GM18520 (cell line): ENCODE results near the gene SLC5A12.
A peak's percentile ranks its signal among the peaks of the same experiment; 100 is the strongest.

Experiments
- ATAC-seq: cut with Tn5 transposase; IDR thresholded peaks from one replicate; pipeline ENCODE4 v1.9.1; 2021; ENCODE audit not compliant: unreplicated experiment

SLC5A12 gene, protein sequence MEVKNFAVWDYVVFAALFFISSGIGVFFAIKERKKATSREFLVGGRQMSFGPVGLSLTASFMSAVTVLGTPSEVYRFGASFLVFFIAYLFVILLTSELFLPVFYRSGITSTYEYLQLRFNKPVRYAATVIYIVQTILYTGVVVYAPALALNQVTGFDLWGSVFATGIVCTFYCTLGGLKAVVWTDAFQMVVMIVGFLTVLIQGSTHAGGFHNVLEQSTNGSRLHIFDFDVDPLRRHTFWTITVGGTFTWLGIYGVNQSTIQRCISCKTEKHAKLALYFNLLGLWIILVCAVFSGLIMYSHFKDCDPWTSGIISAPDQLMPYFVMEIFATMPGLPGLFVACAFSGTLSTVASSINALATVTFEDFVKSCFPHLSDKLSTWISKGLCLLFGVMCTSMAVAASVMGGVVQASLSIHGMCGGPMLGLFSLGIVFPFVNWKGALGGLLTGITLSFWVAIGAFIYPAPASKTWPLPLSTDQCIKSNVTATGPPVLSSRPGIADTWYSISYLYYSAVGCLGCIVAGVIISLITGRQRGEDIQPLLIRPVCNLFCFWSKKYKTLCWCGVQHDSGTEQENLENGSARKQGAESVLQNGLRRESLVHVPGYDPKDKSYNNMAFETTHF

GRCh38 chr11:26721948-26722475, at the start of gene SLC5A12:
Gene SLC5A12 (minus strand): TSS chr11:26722060. CDS start chr11:26721714, 346 bp downstream.
- no peak for ATAC-seq

DNA sequence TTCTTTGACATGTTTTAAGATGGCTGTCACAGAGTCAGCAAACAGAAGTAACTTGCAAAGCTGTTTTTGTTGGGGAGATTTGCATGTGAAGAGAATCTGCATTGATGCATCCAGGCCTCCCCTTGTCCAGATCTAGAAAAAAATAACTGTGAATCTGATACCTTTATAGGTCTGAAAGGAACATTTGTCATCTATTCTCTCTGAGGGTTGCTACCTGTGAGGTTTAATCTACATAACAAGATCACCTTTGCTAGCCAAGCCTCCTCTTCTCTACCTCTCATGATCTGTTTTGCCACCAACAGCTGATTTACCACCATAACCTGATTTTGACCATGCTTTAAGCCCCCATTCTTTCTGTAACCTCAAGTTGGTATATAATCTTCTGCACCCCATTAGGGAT, 47.2 kb upstream of the SLC5A12 start:
- no peak for ATAC-seq

DNA sequence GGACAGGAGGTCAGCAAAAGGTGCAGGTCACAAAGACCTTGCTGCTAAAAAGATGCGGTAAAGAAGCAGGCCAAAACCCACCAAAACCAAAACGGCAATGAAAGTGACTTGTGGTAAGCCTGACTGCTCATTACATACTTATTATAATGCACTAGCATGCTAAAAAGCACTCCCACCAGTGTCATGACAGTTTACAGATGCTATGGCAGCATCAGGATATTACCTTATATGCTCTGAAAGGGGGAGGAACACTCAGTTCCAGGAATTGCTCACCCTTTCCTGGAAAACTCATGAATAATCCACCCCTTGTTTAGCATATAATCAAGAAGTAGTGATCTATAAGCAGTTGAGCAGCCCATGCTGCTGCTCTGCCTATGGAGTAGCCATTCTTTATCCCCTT, 45.2 kb upstream of the SLC5A12 start:
- peak; percentile 37 for ATAC-seq

DNA sequence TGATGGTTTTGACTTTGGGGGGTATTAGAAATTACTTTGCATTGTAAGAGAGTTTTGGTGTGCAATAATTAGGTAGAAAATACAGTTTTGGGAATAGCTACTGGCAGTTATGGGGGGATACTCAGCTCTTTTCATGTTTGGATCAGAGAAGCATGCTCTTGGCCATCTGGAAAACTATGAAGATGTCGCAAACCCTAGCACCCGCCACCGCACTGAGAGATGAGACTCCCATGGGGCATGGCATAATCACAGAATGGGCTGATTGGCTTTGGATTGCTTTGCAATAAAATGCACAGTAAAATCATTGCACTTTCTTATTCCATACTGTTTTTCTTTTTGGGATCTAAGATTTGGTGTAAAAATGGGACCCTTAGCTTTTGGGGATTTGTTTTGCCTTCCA, 43.5 kb upstream of the SLC5A12 start:
- no peak for ATAC-seq

DNA sequence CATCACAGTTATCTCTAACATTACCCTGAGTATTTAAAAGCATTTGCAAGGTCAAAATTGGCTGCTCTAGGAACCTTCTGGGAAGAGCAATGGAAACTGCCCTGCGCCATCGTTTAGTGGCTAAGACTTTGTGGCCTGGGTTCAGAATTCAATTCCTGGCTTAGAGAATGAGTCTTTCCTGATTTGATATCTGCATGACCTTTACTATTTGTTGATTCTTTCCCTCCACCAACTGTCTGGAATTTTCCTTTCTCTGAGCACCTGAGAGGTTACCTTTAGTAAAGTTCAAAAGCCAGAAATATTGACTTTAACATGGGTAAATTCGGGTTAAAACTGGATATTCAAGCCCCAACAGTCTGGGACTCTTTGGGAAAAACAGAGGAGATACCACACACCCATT, 43.0 kb upstream of the SLC5A12 start:
- no peak for ATAC-seq

DNA sequence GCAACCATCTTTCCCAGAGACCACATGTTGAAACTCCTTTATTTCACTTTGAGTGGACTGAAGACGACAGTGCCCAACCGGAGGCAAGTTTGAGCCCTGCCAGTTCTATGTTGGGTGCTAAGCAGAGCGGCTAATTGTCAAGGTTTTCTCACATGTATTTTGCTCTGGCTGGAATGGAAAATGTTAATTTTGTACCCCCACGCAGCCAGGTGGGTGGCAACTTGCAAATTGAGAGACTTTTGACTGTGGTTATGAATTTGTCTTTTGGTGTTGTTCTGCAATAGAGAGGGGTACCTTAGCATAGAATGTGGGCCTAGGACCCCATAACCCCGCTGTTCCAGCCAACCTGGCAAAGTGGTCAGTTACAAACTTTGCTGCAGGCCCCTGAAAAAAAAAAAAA, 42.5 kb upstream of the SLC5A12 start:
- no peak for ATAC-seq

DNA sequence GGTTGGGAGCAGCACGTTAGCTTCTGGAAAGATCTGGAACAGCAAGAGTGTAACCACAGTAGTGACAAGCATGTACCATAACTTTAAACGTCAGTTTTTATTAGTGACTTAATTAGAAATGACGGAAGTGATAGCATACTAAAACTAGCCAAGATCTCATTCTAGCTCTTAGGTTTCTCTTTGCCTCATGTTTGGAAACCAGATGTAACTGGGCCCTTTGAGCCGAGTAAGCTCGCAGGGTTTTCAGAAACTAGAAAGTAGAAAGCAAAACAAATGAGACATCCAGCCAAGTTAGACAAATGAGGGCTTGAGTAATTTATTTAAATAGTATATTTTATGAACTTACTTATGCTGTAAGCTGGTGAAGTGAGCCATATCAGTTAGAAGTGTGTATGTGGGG, 40.2 kb upstream of the SLC5A12 start:
- ATAC-seq, result peak; percentile 52

DNA sequence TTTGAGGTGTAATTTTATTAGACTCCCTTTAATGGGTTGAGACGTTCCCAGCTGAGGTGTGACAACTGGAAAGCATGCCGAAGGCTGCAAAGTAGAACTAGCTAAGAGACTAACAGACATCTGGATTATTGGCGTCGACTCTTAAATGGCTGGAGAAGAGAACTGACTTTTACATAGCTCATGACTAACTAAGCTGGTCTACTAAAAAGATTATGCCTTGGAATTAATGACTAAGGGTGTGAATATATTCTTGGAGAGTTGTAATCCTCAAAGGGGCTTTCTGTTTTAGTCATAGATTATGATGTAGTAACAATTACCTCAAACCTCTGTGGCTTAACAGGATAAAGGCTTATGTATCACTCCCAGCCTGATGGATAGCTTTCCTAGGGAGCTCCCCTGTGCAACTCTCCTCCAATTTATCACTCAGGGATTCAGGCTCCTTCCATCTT, 39.5 kb upstream of the SLC5A12 start:
- peak; percentile 15 for ATAC-seq

- ATAC-seq, result no peak
Observed at GRCh38 chr11:26757995-26758394, 36.1 kb upstream of the SLC5A12 start.

DNA sequence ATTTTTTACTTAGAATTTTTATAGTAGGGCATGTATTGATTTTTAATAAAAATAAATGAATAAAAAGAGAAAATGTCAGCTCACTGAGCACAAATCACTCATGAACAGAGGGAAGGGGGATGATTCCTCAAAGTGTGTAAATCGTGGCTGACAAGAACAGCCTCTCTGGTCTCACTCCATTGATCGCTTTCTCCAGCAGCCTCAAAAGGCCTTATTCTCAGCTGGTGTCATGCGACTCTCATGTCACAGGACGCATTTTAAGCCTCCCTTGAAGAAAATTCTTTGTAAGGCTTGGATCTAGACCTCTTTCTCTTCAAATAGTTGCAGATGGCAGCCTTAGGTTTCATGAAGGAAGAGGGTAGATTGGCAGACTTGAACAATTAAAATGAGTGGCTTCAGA, 33.9 kb upstream of the SLC5A12 start:
- no peak for ATAC-seq

GRCh38 chr11:26753723-26754504, 32.1 kb upstream of the SLC5A12 start:
- peak; percentile 68 for ATAC-seq

DNA sequence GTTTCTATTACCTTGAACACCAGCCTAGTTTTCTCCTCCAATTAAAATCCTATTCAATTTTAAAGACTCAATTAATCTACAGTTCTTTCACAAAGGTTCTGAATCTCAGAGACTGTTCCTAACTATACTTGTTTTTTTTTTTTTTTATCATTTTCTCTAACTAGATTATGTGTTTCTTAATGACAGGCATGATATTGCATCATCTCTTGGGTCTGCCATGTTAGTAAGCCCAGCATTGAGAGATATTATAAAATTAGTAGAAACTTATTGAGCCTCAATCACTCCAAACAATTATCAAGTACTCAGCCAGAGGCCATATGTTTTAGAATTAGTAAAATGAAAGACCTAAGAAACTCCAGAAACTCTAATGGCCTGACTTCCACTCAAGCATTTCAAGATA, 28.1 kb upstream of the SLC5A12 start:
- ATAC-seq, result no peak

GRCh38 chr11:26743622-26744021, 21.8 kb upstream of the SLC5A12 start:
- ATAC-seq, result peak; percentile 92

DNA sequence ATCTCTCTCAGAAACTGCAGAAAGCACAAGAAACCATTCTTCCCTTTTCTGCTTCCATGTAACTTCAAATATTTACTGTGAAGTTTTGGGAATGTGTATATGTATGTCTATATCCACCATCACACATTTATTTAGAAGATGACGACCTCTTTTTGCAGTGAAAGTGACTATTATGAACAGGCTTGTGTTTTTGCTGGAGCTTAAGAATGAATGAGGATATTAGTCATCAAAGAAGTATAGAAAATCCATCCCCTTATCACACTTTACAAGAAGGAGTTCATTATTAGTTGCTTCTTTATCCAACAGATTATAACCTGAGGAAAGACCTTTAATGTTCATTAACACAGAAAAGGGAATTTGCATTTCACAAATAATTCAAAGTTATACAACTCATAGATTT, 21.1 kb upstream of the SLC5A12 start:
- no peak for ATAC-seq

DNA sequence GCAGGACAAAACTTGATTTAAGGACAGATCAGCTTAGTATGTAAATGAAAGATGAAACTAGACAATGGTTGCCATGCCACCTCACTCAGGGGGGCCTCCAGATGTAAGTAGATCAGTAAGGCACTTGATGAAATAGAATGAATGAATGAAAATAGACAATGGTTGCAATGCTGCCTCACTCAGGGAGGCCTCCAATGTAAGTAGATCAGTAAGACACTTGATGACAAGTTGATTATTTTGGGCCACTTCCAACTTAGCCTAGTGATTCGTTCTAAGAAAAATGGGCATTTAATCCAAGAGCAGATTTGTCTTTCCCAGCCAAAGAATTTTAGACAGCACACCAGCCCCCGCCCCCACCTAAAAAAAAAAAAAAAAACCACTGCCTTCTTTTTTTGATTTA, 19.2 kb upstream of the SLC5A12 start:
- no peak for ATAC-seq

GRCh38 chr11:26739366-26740073, 17.7 kb upstream of the SLC5A12 start:
- ATAC-seq, result no peak

- no peak for ATAC-seq
Observed at GRCh38 chr11:26734691-26735090, 12.8 kb upstream of the SLC5A12 start.

DNA sequence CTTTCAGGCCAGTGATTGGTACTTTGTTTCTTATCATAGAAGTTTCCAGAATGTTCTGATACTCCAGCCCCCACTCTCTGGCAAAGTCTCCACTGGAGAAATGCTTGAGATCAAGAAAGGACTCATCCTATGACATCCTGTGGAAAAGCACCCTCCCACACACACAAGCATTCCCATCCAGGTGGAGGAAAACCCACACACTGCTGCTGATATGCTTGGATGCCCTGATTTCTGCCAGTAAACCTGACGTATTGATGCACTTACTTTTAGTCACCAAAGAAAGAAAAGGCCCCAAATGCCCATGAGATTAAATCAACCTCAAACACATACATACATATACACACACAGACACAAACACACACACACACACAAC, 9.2 kb upstream of the SLC5A12 start:
- no peak for ATAC-seq

DNA sequence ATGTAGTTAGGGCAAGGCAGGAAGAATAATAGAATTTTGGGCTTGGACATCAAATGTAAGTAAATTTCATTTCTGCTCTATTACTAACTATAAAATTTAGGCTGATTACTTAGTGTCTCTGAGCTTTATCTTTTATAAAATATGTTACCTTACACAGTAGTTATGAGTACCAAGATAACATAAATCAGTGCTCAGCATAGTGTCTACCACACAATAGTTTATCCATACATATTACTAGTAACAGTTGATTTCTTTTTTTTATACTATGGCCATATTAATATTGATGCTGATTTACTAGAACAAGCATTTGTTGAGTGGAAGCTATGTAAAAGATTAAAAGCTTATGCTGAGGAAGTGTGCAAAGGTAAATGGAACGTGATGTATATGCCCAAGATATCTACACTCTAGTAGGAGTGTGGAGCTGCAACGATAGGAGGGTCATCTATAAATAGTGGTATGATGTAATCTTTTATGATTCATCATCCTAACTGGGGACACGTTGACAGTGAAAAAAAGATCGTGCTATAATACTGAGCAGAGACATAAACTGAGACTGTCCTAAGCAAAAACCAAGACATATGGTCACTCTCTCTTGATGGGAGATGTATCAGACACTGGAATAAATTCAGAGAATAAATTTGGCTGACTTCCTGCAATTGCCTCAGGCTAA, 8.7 kb upstream of the SLC5A12 start:
- no peak for ATAC-seq

DNA sequence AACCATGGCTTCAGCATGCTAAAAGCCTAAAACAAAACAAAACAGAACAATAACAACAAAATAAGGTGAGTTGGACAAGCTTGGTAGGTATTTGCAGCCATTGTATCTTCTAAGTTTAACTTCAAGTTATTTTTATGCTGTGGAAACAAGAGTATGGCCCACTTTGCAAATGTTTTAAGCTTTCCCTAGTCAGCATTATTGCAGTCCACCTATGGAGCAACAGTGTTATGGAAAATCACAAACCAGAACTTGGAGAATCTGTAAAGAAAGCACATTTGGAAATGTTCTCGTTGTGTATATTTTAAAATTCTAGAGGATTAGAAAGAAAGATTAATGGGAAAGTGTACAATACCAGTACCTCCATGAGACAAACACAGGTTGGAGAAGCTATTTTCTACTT, 7.4 kb upstream of the SLC5A12 start:
- no peak for ATAC-seq
